ENCODE data around the gene MYO7B. TPM values are rescaled to one million over a fixed set of nuclear protein-coding genes. Genes with fewer than 3 reads are reported as not detected.
"Not testable (repeated sequence)": the region's sequence is repeated elsewhere in the genome, so short reads cannot be mapped to it uniquely, and the experiment has no call there.

MYO7B gene
- total RNA-seq, 4 donors from 2014 or later: 0.21 to 0.48 (median 0.28) TPM

DNA sequence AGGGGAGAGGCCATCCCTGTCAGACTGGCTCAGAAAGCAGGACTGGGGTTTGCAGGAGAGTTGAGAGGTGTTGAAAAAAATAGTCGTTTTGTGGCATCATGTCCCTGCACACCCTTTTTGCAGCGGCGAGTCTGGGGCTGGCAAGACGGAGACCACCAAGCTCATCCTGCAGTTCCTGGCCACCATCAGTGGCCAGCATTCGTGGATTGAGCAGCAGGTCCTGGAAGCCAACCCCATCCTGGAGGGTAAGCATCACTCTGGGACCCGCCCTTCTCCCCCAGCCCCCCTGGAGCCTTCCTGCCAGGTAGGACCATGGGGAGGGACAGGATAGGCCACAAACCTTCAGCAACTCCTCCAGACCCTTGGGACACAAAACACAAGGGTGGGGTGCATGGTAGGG lies 34.2 kb downstream of the MYO7B start:
- DNase-seq: no peak
- Histone ChIP-seq H3K27ac (no peak overlapping the region), H3K9me3 (no peaks in the 10 kb centered on the region), H3K36me3 (no peaks in the 10 kb centered on the region), H3K4me1 (peaks cover 0 to 7% of the 10 kb centered on the region in 2 donors), H3K27me3 (no peaks in the 10 kb centered on the region), H3K4me3 (no peak overlapping the region)
- intact Hi-C loops (cut with DNase I; ENCODE audit: low total_unique reads): no loop called here
- TF ChIP-seq POLR2A (IDR thresholded peaks at IDR 0.05): no peak
- TF ChIP-seq, protein P1, sequence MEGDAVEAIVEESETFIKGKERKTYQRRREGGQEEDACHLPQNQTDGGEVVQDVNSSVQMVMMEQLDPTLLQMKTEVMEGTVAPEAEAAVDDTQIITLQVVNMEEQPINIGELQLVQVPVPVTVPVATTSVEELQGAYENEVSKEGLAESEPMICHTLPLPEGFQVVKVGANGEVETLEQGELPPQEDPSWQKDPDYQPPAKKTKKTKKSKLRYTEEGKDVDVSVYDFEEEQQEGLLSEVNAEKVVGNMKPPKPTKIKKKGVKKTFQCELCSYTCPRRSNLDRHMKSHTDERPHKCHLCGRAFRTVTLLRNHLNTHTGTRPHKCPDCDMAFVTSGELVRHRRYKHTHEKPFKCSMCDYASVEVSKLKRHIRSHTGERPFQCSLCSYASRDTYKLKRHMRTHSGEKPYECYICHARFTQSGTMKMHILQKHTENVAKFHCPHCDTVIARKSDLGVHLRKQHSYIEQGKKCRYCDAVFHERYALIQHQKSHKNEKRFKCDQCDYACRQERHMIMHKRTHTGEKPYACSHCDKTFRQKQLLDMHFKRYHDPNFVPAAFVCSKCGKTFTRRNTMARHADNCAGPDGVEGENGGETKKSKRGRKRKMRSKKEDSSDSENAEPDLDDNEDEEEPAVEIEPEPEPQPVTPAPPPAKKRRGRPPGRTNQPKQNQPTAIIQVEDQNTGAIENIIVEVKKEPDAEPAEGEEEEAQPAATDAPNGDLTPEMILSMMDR (IDR thresholded peaks at IDR 0.05): no peak

DNA sequence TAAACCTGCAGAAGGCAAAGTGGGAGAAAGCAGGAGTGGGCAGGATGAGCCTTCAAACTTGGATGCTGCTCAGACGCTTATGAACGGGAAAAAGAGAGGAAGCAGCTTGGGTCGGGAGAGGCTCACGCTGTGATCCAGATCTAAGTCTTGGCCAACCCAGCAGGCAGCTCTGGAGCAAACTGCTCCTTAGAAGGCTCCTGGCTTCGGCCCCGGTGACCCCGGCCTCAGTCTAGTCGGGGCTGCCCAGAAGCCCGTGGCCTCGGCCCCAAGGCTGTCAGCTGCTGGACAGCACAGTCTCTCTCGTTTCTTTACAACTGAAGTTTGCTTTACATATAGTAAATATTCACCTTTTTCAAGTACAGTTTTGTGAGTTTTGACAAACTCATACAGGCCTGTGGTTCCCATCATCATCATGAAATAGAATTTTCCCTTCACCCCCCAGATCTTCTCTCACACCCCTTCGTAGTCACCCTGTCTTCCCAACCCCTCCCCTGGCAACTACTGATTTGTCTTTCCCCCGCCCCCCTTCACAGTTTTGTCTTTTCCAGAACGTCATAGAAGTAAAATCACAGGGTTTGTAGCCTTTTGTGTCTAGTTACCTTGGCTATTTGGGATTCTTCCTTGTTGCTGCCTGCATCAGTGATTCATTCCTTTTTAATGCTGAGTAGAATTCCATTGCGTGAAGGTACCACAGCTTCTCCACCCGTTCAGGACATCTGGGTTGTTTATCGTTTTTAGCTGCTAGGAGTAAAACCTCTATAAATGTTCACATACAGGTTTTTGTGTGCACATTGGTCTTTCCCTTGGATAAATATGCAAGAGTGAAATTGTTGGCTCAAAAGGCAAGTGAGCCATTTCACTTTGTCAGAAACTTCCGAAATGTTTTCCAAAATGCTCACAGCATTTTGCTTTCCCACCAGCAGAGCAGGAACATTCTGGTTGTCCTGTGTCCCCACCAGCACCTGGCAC lies 35.1 kb downstream of the MYO7B start:
- intact Hi-C loops (cut with DNase I; ENCODE audit: low total_unique reads): no loop called here
- H3K27me3 ChIP-seq: no peaks in the 10 kb centered on the region
- no peak overlapping the region for H3K27ac ChIP-seq
- no peaks in the 10 kb centered on the region for H3K36me3 ChIP-seq
- DNase-seq: peak in 1 of 2 donors; percentile 54
- H3K9me3 ChIP-seq: no peaks in the 10 kb centered on the region
- no peak for TF ChIP-seq POLR2A (IDR thresholded peaks at IDR 0.05)
- TF ChIP-seq, protein P1 (IDR thresholded peaks at IDR 0.05): no peak
- peaks cover 0 to 7% of the 10 kb centered on the region in 2 donors for H3K4me1 ChIP-seq
- H3K4me3 ChIP-seq: no peak overlapping the region

DNA sequence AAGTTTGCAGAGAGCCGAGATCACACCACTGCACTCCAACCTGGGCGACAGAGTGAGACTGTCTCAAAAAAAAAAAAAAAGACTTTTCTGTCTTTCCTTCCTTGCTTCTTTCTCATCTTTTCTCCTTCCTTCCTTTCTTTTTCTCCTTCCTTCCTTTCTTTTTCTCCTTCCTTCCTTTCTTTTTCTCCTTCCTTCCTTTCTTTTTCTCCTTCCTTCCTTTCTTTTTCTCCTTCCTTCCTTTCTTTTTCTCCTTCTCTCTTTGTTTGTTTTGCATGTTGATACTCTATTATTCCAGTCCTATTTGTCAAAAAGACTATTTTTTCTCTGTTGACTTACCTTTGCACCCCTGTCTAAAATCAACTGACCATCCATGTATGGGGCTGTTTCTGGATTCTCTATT lies 36.9 kb downstream of the MYO7B start:
- H3K36me3 ChIP-seq; H3K4me1 ChIP-seq; intact Hi-C loops (cut with DNase I; ENCODE audit: low total_unique reads); H3K27me3 ChIP-seq; H3K9me3 ChIP-seq; DNase-seq; H3K27ac ChIP-seq; H3K4me3 ChIP-seq: not testable (repeated sequence)

DNA sequence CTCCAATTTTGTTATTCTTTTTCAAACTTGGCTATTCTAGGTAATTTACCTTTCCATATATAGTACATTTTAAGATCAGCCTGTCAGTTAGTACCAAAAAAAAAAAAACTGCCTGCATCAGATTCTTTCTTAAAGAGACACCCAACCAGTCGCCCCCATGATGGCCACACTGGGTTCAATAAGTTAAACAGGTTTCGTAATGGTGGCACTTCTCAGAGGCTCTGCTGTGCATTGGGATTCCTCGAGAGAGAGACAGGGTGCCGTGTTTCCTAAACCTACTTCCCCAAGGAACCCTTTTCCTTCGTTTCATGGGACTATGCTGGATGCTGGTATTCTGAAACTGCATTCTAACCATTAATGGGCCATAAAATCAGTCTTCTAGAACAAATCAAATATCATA lies 37.4 kb downstream of the MYO7B start:
- H3K9me3 ChIP-seq: no peaks in the 10 kb centered on the region
- no peaks in the 10 kb centered on the region for H3K36me3 ChIP-seq
- H3K4me1 ChIP-seq: peaks cover 0 to 7% of the 10 kb centered on the region in 2 donors
- no peaks in the 10 kb centered on the region for H3K27me3 ChIP-seq
- TF ChIP-seq, protein P1 (IDR thresholded peaks at IDR 0.05): no peak
- TF ChIP-seq POLR2A (IDR thresholded peaks at IDR 0.05): no peak
- H3K4me3 ChIP-seq: no peak overlapping the region
- no peak overlapping the region for H3K27ac ChIP-seq
- no peak for DNase-seq
- intact Hi-C loops (cut with DNase I; ENCODE audit: low total_unique reads): no loop called here

DNA sequence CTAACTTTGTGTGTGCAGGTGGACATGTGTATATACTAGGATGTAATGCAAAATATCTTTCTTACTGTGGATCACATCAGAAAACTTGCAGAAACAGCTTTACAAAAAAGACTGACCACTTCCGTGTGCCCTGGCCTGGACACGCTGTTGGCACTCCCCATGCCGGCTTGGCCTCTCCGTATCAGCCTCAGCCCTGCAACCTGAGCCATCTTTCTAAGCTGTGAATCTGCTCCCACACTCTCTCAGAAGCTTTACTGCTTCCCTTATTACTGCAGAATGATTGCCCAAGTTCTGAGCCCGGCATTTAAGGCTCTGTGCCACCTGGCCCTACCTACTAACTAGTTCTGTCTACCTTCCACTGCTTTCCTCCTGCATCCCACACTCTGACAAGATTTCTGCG lies 37.8 kb downstream of the MYO7B start:
- TF ChIP-seq, protein P1 (IDR thresholded peaks at IDR 0.05): no peak
- no peak for TF ChIP-seq POLR2A (IDR thresholded peaks at IDR 0.05)
- H3K4me3 ChIP-seq: no peak overlapping the region
- no peak overlapping the region for H3K27ac ChIP-seq
- intact Hi-C loops (cut with DNase I; ENCODE audit: low total_unique reads): no loop called here
- no peak for DNase-seq
- no peaks in the 10 kb centered on the region for H3K9me3 ChIP-seq
- H3K27me3 ChIP-seq: no peaks in the 10 kb centered on the region
- H3K4me1 ChIP-seq: peaks cover 0 to 7% of the 10 kb centered on the region in 2 donors
- no peaks in the 10 kb centered on the region for H3K36me3 ChIP-seq

Data from uterus (tissue), 4 donors.